HG02981 (cell line): ENCODE results near the gene SEPTIN6.
A peak's percentile ranks its signal among the peaks of the same experiment; 100 is the strongest.
"Not testable (repeated sequence)": the region's sequence is repeated elsewhere in the genome, so short reads cannot be mapped to it uniquely, and the experiment has no call there.

Experiments
- ATAC-seq: cut with Tn5 transposase; IDR thresholded peaks from one replicate; pipeline ENCODE4 v1.9.1; 2021; ENCODE audit warnings: mild to moderate bottlenecking, moderate library complexity; ENCODE audit not compliant: unreplicated experiment

The SEPTIN6 gene

DNA sequence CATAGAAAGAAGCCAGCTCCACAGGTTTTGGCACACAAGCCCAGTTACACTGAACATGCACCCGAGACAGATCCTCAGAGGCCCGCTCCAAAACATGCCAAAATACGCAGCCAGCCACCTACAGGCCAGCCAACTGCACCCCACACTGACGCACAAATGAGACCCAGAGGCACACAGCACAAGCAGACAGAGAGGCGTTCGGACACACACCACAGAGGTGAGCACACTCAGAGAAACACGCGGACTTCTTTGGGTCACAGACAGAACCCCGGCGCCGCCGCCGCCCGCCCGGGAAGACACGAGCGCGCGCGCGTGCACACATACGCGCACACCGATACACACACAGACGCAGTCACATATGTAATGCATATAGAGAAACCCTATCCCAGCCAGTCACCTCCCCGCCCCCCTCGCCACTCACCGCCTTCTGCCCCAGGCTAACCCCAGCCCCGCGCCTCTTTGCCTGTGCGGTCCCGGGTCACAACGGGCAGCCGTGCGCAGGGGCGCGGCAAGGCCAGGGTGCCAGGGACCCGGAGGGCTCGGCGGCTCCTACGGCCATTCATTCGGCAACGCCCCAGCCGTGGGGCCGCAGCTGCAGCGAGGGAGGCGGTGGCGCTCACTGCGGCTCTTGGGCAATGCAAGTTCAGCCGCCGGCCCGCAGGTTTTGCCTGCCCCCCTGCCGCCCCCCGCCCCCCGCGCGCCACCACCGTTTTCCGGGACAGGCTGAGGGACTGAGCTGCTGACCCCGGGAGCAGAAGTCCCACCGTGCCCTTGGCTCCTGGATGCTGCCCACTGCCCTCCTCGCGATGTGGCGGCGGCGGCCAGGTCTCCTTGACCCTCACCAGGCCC is 553 bp downstream of the SEPTIN6 start:
- ATAC-seq, result peak; percentile 27

DNA sequence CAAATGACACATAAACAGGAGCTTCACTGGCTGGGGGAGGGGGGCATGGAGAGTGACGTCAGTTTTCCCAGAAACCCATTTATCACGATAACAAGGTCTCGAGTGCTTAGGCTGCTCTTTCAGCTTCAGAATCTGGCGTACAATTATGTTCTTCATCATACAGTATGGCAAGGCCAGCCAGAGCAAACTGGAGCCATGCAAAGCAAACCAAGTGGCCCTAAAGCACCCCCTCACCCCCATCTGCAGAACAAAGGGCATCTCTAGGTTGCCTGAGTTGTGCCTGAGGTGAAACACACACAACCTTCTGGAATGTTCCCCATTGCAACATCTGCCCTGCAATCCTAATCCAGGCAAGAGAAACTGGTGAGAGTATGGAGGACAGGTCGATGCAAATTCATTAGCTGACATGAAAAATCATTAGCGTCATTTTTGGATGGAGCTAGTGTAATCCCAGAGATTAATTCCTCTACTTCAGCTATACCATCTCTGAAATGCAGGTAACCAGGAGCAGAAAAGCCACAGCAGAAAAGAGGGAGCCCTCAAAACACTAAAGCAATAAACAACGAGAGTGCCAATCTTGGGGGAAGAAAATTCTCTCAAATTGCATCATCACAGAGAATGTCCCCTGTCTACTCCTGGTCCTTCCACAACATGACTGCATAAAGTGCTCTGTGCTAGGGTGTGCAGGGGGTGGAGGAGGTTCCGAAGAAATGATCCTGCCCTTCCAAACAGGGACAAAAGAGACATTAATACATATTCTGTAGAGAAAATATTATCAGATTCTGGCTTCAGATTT is 1.8 kb downstream of the SEPTIN6 start:
- ATAC-seq, result no peak

DNA sequence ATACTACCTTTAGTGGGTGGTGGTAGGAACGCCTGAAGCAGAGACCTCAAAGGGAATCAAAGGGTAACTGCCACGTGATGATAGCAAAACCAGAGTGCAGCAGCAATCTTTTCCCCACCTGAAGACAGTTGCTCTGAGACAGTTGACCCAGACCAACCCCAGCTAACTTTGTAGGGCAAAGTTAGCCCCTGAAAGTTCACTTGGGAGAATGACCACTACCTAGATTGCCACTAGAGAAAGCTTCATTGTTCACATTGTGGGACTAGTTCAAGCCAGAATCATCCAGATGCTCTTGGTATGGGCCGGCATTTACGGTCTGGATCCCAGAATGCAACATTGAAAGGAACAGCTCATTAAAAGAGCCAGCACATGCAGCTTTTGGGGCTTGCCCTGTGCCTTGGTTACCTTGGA is 4.1 kb downstream of the SEPTIN6 start:
- ATAC-seq, result no peak

DNA sequence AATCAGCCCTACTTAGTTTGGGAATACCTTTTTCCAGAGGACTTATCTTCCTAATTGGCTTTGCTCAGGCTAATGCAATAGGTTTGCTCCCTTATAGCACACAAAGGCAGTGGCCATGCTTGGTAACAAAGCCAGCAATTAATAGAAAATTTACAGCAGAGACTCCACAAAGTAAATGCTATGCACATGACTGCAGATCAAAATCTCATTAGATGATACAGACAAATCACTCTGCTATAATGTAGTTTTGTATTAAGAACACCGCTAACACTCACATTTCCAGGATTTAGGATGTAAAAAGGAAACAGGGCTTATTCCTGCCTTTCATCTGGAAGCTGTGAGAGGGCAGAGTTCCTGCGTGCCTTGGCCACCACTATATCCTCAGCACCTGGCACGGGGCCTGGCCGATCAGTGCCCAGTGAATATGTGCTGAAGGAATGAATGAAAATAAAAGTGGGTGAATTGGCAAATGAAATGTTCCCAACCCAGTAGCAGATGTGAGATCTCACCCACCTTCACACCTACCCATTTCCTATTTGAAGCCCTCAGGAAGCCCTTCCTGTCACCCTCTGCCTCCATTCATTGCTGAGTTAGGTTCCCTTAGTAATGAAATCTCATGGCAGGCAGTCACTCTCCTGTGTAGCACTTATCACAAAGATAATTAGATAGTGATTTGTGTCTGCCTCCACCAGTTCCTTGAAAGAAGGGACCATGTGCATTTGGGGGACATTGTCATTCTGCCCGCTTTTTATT is 5.1 kb downstream of the SEPTIN6 start:
- no peak for ATAC-seq

DNA sequence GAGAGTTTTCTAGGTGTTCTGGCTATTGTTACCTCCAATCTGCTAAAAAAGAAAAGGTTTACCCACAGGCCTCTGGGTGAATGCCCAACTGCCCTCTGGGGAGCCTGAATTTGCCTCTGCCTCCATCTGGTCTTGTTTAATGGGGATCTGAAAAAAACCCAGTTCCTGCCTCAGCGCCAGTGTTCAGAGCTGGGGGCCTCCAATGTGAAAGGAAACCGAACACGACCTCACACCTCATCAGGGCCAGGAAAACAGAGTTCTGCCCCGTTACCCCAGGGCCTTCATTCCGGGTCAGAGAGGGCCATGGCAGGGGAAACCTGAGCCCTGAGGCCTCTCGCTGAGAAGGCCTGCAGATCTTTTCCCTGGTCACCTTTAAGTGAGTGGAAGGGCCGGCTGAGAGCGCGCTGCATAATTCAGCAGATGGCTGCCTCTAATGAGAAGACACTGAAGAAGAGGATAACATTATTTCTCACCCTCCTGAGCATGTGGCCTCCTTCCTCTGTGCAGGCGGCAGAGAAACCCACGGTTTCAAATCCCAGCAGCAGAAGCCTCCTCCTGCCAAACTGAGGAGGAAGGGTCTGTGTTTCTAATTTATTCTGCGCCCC is 6.8 kb downstream of the SEPTIN6 start:
- ATAC-seq, result no peak

DNA sequence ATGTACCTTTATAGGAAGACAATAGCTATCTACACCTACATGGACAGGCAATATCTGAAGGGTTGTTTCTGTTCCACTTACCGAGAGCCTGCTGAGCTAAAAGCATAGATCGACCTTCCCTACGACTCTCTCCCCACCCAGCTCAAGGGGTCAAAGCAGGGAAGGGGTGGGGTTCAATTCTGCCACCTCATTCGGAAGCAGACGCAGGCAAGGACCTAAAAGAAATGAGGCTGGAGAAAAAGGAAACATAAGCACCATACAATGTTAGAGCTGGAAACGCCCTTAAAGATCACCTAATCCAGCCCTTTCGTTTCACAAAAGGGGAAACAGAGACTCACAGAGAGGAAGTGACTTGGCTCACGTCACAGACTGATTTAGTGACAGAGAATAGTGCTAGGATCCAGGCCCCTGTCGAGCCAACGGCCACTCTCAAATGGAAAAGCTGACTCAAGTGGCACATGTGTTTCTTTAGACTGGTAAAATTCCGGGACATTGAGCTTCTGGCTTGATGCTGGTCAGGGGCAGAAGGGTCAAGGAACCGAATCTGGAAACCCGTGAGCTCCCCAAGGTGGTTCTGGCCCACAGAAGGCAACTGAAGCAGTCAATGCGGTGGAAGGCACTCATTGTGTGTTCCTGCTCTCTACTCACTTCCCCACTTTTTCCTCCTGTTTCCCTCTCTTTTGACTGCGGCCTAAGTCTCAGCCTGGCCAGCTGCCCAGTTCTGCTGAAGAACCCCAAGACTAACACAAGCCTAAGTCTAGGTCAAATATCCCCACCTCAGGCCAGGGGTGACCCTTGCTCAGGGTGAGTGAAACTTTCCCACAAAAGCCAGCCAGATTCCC is 7.5 kb downstream of the SEPTIN6 start:
- ATAC-seq, result no peak

DNA sequence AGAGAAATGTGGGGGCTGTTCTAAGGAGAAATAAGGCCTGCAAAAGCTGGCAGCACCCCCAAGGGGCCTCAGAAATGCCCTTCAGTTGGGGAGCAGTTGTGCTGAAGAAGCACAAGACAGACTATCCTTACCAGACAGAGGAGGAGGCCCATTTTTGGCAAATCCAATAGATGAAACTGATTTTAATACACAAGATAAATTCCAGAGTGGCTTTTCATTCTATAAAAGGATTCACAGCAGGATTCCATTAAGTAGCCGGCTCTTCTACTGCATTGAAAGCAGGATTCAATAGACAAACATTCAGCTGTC is 8.1 kb downstream of the SEPTIN6 start:
- ATAC-seq, result no peak

DNA sequence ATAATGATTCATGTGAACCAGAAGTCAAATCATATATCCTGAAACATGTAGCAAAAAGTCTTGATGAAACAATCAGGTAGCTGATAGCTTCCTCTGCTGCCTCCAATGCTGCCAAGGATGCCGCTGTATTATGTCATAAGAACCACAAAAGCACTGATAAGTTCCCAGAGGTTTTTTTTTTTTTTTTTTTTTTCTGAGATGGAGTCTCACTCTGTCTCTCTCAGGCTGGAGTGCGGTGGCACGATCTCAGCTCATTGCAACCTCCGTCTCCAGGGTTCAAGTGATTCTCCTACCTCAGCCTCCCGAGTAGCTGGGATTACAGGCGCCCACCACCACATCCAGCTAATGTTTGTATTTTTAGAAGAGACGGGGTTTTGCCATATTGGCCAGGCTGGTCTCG is 8.7 kb downstream of the SEPTIN6 start:
- ATAC-seq, result not testable (repeated sequence)

DNA sequence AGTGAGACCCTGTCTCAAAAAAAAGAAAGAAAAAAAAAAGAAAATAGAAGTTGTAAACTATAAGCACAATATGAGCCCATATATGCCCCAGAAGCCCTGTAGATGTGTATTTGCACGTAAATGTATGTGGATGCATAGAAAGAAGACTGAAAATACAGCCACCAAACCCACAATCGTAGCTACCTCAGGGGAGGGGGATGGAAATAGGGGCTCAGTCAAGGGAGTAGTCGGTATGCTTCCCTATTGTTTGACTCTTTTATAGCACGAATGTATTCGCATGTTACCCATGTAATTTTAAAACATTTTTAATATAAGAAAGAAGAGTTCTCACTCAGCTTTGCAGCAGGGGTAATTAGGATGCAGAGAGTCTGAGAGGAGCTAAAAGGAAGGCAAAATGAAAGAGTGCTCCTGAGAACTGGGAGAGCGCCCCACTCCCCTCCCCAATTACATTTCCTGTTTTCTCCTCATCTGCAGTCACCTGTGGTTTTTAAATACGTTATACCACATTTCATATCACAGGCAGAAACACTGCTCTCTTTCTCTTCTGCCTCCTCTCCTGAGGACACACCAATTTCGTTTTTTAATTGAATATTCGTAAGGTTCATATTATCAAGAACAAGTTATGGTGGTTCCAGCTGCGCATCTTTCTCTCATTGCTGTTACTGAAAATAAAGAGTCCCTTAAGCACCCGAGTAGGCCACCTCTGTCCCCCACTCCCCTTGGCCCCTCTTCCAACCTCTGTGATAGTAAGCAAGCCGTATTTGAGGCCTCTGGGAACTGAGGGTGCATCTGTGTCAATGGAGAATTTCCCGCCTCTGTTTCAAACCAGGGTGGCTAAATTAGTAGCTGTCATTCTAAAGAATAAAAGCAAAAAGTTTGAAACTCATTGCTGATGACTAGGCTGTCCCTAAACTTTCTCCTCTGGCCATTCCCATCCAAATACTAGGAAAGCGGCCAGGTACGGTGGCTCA is 10.7 kb downstream of the SEPTIN6 start:
- no peak for ATAC-seq

DNA sequence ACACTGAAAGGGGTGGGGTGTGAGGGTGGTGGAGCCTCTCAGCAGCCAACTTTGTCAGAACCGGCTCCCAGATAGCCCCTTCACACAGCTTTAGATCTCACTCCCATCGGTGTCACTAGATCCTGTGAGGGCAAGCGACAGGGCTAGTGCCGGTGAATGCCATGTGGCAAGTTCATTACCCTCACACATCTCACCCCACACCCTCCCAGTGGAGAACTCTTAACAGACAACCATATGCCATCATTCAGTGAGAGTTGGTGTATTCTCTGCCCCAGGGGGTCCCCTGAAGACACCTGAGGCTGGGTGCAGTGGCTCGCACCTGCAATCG is 15.3 kb downstream of the SEPTIN6 start:
- ATAC-seq, result no peak

DNA sequence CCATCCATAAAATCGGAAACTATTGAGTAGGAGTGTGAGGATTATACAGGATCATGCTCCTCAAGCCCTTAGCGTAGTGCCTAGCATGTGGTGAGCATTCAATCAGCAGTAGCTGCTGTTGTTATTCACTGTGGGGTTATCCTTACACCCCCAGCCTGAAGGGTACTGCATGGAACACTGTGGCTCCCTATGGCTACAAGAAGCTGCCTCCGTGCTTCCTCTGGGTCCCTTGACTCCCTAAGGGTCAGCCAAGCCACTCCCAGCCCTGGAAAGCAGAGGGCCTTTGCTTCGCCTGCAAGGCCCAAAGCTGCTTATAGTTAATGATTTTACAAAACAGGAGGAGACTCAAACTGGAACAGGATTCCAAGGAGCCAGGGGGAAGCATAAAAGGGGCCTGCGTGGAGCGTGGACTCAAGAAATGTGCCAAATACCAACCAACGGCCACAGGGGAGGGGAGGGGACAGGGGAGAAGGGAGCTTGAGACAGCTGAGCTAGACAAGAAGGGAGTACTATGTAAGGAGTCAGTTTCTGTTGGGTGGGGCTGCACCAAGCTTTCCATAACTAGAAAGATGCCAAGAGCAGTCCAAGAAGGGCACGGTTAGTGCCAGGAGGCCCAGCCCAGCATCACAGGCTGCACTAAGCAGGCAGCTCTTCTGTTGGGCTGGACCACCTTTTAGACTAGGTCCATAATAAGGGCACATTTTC is 15.9 kb downstream of the SEPTIN6 start:
- no peak for ATAC-seq

DNA sequence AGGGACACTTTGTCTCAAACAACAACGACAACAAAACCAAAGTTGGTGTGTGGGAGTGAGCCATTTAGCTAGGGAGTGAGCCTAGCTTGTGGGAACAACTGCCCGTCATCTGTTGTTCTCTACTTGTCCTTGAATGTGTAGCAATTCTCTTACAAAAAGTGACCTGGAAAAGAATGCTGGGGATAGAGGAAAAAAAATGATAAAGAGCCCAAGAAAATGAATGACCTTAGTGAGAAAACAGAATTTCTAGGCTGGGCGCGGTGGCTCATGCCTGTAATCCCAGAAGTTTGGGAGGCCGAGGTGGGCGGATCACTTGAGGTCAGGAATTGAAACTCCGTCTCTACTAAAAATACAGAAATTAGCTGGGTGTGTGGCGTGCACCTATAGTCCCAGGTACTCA is 19.6 kb downstream of the SEPTIN6 start:
- ATAC-seq, result no peak

DNA sequence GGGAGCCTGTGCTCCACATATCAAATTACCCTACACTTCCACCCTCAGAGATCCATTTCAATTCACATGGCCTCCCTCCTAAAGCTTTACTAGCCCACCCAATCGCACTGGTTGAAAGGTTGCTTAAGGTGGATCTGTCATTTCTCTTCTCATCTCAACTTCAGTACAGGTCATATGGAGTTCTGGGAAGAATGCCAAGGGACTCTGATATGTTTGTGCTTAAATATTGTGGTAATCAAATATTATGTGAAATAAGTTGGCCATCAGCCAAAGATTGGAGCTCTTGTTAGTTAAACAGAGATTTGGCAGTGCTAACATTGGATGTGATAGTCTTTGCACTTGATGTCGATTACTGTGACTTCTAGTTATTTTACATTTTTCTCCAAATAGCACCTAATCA is 20.5 kb downstream of the SEPTIN6 start:
- no peak for ATAC-seq

DNA sequence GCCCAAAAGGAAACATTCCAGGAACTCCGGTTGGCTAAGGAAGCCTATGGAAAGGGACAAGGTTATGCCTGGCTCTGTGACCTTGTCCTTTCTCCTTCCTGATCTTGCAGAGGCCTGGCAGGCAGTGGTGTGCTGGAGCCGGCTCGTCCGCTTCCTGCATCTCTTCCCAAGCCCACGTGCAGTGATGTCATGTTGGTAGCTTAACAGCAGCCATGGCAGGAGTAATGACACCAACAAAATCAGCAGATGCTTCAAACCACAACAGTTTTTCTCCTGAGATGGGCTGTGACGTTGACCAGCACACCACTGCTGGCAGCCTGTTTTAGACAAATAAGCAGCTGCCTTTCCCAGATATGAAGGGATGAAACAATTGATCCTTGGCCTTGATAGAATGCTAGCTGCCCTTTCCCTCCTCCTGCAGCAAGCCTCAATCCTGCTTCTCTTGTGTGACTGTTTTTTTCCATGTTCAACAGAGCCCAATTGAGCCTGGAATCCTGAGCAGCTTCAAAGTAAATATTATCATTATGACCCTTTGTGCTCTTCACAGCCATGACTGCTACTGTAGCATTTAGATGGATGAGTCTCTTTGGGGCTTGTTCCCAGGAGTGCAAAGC is 23.4 kb downstream of the SEPTIN6 start:
- no peak for ATAC-seq

DNA sequence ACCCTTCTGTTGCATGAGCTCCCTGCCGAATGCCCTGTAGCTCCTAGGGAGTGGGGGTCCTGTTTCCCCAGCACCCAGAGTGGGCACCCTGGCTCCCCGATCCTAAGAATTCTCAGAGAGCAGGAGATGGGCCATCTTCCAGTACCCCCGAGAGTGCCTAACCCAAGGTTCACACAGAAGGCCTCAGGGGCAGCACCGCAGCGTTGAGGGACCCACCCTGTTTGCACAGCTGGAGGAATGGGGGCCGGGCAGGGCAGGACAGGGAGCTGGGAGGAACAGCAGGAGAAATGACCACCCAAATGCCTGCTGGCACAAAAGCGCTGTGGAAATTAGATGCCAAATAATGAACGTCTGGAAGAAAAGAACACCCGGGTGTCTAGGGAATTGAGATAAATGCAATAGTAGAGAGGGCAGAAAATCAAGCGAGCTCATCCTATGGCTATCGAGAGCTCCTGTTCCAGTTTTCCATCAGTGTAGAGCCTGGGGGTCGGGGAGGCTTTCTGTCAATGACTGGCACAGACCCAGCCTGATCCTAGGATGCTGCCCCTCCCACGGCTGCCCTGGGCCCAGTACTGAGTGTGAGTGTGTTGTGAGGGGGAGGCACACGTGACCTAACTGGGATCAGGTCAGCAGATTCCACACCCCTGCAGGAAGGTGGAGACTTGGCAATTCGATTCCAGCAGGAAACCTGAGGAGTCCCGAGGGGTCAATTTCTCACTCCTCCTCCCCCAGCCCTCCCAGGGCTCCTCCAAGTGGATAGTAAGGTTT is 25.7 kb downstream of the SEPTIN6 start:
- ATAC-seq, result no peak

DNA sequence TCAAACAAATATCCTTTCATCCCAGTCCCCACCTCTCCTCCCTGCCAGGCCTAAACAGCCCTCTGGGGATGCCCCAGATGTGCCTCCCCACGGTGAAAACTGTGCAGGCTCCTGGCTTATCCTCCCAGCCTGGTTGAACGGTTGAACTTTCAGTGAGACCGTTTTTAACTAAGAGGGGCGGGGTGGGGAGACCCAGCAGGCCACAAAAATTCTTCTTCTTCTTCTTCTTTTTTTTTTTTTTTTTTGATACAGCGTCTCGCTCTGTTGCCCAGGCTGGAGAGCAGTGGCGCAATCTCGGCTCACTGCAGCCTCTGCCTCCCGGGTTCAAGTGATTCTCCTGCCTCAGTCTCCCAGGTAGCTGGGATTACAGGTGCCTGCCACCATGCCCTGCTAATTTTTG is 28.1 kb downstream of the SEPTIN6 start:
- not testable (repeated sequence) for ATAC-seq

DNA sequence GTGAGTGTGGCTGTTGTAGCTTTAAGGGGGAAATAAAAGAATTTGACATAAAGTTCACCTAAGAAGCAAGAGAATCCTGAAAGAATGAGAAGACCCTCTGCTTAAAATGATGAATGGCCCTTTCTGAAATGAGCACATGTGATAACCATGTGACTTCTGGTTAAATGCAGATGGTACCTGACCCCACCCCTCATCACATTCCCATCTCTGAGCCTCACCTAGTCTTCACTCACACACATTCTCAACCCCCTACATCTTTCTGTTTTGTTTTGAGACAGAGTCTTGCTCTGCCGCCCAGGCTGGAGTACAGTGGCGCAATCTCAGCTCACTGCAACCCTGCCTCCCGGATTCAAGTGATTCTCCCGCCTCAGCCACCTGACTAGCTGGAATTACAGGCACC is 31.5 kb downstream of the SEPTIN6 start:
- no peak for ATAC-seq

DNA sequence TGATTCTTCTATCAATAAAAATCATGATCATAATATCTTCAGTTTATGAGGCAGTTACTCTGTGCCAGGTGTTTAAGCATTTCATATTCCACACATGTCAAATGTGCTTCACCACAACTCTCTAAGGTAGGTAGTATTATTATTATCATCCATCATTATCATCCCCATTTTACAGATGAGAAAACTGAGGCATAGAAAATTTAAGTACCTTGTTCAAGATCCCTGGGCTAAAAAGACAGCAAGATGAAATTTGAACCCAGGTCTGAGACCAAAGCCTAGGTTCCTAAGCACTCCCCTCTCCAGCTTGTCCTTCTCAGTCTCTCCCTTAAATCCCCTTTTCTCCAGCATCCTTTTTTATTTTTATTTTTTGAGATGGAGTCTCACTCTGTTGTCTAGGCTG is 33.4 kb downstream of the SEPTIN6 start:
- no peak for ATAC-seq
